HG03378 (cell line): ENCODE measurements around the gene KCNK4.
A peak's percentile ranks its signal among the peaks of the same experiment; 100 is the strongest.
"Not testable (repeated sequence)": the region's sequence is repeated elsewhere in the genome, so short reads cannot be mapped to it uniquely, and the experiment has no call there.

Experiments used
- ATAC-seq: cut with Tn5 transposase; IDR thresholded peaks from one replicate; pipeline ENCODE4 v1.9.1; 2021; ENCODE audit warnings: mild to moderate bottlenecking, moderate library complexity; ENCODE audit not compliant: unreplicated experiment

Gene KCNK4

GRCh38 chr11:64322925-64323260, 31.8 kb downstream of the KCNK4 start:
- no peak for ATAC-seq

GRCh38 chr11:64323373-64323772, 32.3 kb downstream of the KCNK4 start:
- ATAC-seq: no peak

- not testable (repeated sequence) for ATAC-seq
Measured at GRCh38 chr11:64323984-64324383, 32.9 kb downstream of the KCNK4 start.

GRCh38 chr11:64324692-64325469, 33.8 kb downstream of the KCNK4 start:
- no peak for ATAC-seq

GRCh38 chr11:64327375-64327774, 36.3 kb downstream of the KCNK4 start:
- ATAC-seq: no peak

- no peak for ATAC-seq
Measured at GRCh38 chr11:64327993-64328392, 36.9 kb downstream of the KCNK4 start.

GRCh38 chr11:64330888-64331287, 39.8 kb downstream of the KCNK4 start:
- no peak for ATAC-seq

GRCh38 chr11:64331569-64332371, 40.7 kb downstream of the KCNK4 start:
- ATAC-seq: no peak

GRCh38 chr11:64333556-64333955, 42.5 kb downstream of the KCNK4 start:
- ATAC-seq: no peak

GRCh38 chr11:64334764-64335735, 43.9 kb downstream of the KCNK4 start:
- ATAC-seq: peak; percentile 82

- ATAC-seq: no peak
Measured at GRCh38 chr11:64337538-64338249, 46.6 kb downstream of the KCNK4 start.

- no peak for ATAC-seq
Measured at GRCh38 chr11:64338716-64339115, 47.6 kb downstream of the KCNK4 start.

GRCh38 chr11:64339286-64339685, 48.2 kb downstream of the KCNK4 start:
- ATAC-seq: no peak

- no peak for ATAC-seq
Measured at GRCh38 chr11:64339754-64340408, 48.8 kb downstream of the KCNK4 start, which contains the start of gene CCDC88B. Gene CCDC88B, plus strand, starts transcription at chr11:64340204. Its CDS starts 63 bp downstream, at chr11:64340267.

- ATAC-seq: no peak
Measured at GRCh38 chr11:64340671-64341335, 49.7 kb downstream of the KCNK4 start.

- no peak for ATAC-seq
Measured at GRCh38 chr11:64341429-64341828, 50.3 kb downstream of the KCNK4 start.

GRCh38 chr11:64341851-64342791, 51.0 kb downstream of the KCNK4 start:
- ATAC-seq: no peak
